A549 (cell line): ENCODE data around the gene LSG1. TPM values are rescaled to one million over a fixed set of nuclear protein-coding genes. Genes with fewer than 3 reads are reported as not detected.
"Not testable (repeated sequence)": the region's sequence is repeated elsewhere in the genome, so short reads cannot be mapped to it uniquely, and the experiment has no call there.

Source experiments
- ATAC-seq, 2 experiments: fragments of 200-7000 bp in 1 of 2; fragments of >200 bp in 1 of 2; cut with Nextera tagmentation in 1 of 2; cut with Tn5 transposase in 1 of 2; 3 replicates each; pipeline versions ENCODE4 v1.8.0 to v1.9.1; 2018 to 2020; ENCODE audit warnings: mild to moderate bottlenecking in 1 of 2, moderate library complexity in 1 of 2
- CTCF ChIA-PET: fragments of 300-600 bp; sonication (Branson Sonifier 250); formaldehyde crosslinking; extraction: SDS; loops from one replicate; lab custom pipeline; 2021; ENCODE audit warnings: antibody characterized with exemption, inconsistent platforms; lab: Yijun Ruan, JAX
- POLR2A ChIA-PET: fragments of 350-600 bp; formaldehyde crosslinking; extraction: SDS; loops from one replicate; lab custom pipeline; 2021; ENCODE audit warnings: antibody characterized with exemption, inconsistent platforms; lab: Yijun Ruan, JAX
- DNase-seq, 2 experiments: peaks; one replicate each; pipeline versions ENCODE4 v3.0.0 to v3.0.0-alpha.2; 2011 to 2016; ENCODE audit warnings: low read depth in 1 of 2, low spot score in 1 of 2
- FAIRE-seq: peaks from 2 replicates; lab custom pipeline; 2011; peaks lifted over from hg19 to GRCh38; lab: Jason Lieb, UNC
- H3K27ac ChIP-seq, 2 experiments: fragments of >200 bp; sonication (Bioruptor Twin); formaldehyde crosslinking; 3 replicates each; pipeline ENCODE4 v1.5.1; 2016 to 2017
- H3K4me1 ChIP-seq: fragments of >200 bp; sonication (Bioruptor Twin); formaldehyde crosslinking; 3 replicates; pipeline ENCODE4 v1.6.1; 2016
- H3K4me2 ChIP-seq: fragments of >200 bp; sonication (Bioruptor Twin); formaldehyde crosslinking; 3 replicates; pipeline ENCODE4 v1.6.1; 2016
- H3K4me3 ChIP-seq: fragments of >200 bp; sonication (Bioruptor Twin); formaldehyde crosslinking; 3 replicates; pipeline ENCODE4 v1.5.1; 2016
- H3K9me3 ChIP-seq: fragments of >200 bp; sonication (Bioruptor Twin); formaldehyde crosslinking; 3 replicates; pipeline ENCODE4 v1.6.1; 2016
- BCL3 ChIP-seq: fragments of >200 bp; sonication (Bioruptor Twin); formaldehyde crosslinking; IDR thresholded peaks from 3 replicates; pipeline ENCODE4 v1.6.1; 2016
- CBX2 ChIP-seq: fragments of 200-600 bp; sonication (generic); IDR thresholded peaks from 2 replicates; pipeline ENCODE4 v1.6.1; 2016; ENCODE audit warnings: low read depth, mild to moderate bottlenecking, borderline replicate concordance
- CBX8 ChIP-seq: fragments of 200-600 bp; sonication (generic); IDR thresholded peaks from 2 replicates; pipeline ENCODE4 v1.6.1; 2016
- CHD2 ChIP-seq: fragments of 150-350 bp; IDR thresholded peaks from 2 replicates; pipeline ENCODE4 v1.6.1; 2014; ENCODE audit warnings: low read length; ENCODE audit not compliant: partially characterized antibody
- EHF ChIP-seq: fragments of 250-450 bp; sonication (Bioruptor Pico); IDR thresholded peaks from 2 replicates; pipeline ENCODE4 v1.5.0; 2020; ENCODE audit warnings: mild to moderate bottlenecking
- EHMT2 ChIP-seq: fragments of 200-600 bp; sonication (generic); IDR thresholded peaks from 2 replicates; pipeline ENCODE4 v1.6.1; 2016; ENCODE audit warnings: antibody characterized with exemption, low read depth, mild to moderate bottlenecking, moderate library complexity
- ELK1 ChIP-seq: fragments of 150-350 bp; IDR thresholded peaks from 2 replicates; pipeline ENCODE4 v1.6.1; 2014; ENCODE audit warnings: low read depth, mild to moderate bottlenecking, low read length
- ESRRA ChIP-seq: fragments of 150-350 bp; IDR thresholded peaks from 2 replicates; pipeline ENCODE4 v1.6.1; 2014; ENCODE audit warnings: mild to moderate bottlenecking, low read length, borderline replicate concordance
- FOXS1 ChIP-seq: fragments of 250-450 bp; sonication (Bioruptor Pico); IDR thresholded peaks from 2 replicates; pipeline ENCODE4 v1.5.0; 2020; ENCODE audit warnings: mild to moderate bottlenecking, moderate library complexity
- JUN ChIP-seq, 2 experiments: fragments of >200 bp; sonication (Bioruptor Twin); formaldehyde crosslinking; IDR thresholded peaks; 2 replicates in 1 of 2; 3 replicates in 1 of 2; pipeline ENCODE4 v1.6.1; 2016 to 2017
- KDM1A ChIP-seq: fragments of 200-600 bp; sonication (generic); IDR thresholded peaks from 2 replicates; pipeline ENCODE4 v1.6.1; 2016; ENCODE audit warnings: low read depth, mild to moderate bottlenecking
- MAZ ChIP-seq: fragments of 150-350 bp; IDR thresholded peaks from 2 replicates; pipeline ENCODE4 v1.6.1; 2014; ENCODE audit warnings: antibody characterized with exemption, low read depth, low read length, borderline replicate concordance
- MYC ChIP-seq: IDR thresholded peaks from 2 replicates; pipeline ENCODE4 v1.6.1; 2012; ENCODE audit warnings: mild to moderate bottlenecking, inconsistent platforms, low read length, improper control_type of control experiment, borderline replicate concordance
- NPAS2 ChIP-seq: fragments of 250-450 bp; sonication (Bioruptor Pico); IDR thresholded peaks from 2 replicates; pipeline ENCODE4 v1.8.0; 2022; ENCODE audit warnings: mild to moderate bottlenecking, moderate library complexity, borderline replicate concordance
- NR3C1 ChIP-seq: fragments of >200 bp; sonication (Bioruptor Twin); formaldehyde crosslinking; IDR thresholded peaks from 3 replicates; pipeline ENCODE4 v1.6.1; 2017
- PHF8 ChIP-seq: fragments of 200-600 bp; sonication (generic); IDR thresholded peaks from 2 replicates; pipeline ENCODE4 v1.6.1; 2016; ENCODE audit warnings: low read depth, mild to moderate bottlenecking, antibody characterized with exemption, moderate library complexity, borderline replicate concordance
- RAD21 ChIP-seq, 2 experiments: fragments of >200 bp in 1 of 2; sonication (Bioruptor Twin) in 1 of 2; formaldehyde crosslinking in 1 of 2; IDR thresholded peaks in 1 of 2; conservative IDR thresholded peaks in 1 of 2; 2 replicates in 1 of 2; 3 replicates in 1 of 2; pipeline ENCODE4 v1.6.1; 2012 to 2018; ENCODE audit warnings: inconsistent platforms in 1 of 2
- RNF2 ChIP-seq: fragments of 200-600 bp; sonication (generic); IDR thresholded peaks from 2 replicates; pipeline ENCODE4 v1.6.1; 2016; ENCODE audit warnings: low read depth, mild to moderate bottlenecking, antibody characterized with exemption, moderate library complexity, borderline replicate concordance
- TP53 ChIP-seq: fragments of 250-450 bp; sonication (Bioruptor Pico); IDR thresholded peaks from 2 replicates; pipeline ENCODE4 v1.5.0; 2021; ENCODE audit warnings: mild to moderate bottlenecking, moderate library complexity
- ZFP36 ChIP-seq: fragments of 450-650 bp; IDR thresholded peaks from 2 replicates; pipeline ENCODE4 v1.6.1; 2014; ENCODE audit warnings: borderline replicate concordance; ENCODE audit not compliant: partially characterized antibody
- ZSCAN20 ChIP-seq: fragments of 250-450 bp; sonication (Bioruptor Pico); IDR thresholded peaks from 2 replicates; pipeline ENCODE4 v1.8.0; 2022; ENCODE audit warnings: mild to moderate bottlenecking, moderate library complexity
- WGBS: methylation state at CpG from one replicate; pipeline ENCODE4 v1.1.6; 2017; ENCODE audit errors: missing lambda C conversion rate; 5-methylcytosine and 5-hydroxymethylcytosine counted together
- polyA plus RNA-seq, 4 experiments: library from polyadenylated mRNA; depleted of rRNA in 3 of 4; stranded (reverse); fragments of >200 nt; fragmentation: RNase III in 1 of 4; extraction: RNeasy Plus Mini Kit Qiagen cat#74134 plus additional on column Dnase treatment in 1 of 4; gene quantifications; 2 replicates in 3 of 4; 3 replicates in 1 of 4; pipeline ENCODE4 v1.2.3, GENCODE V29; 2011 to 2017
- TF ChIP-seq, protein P1 (sequence below): fragments of >200 bp; sonication (Bioruptor Twin); formaldehyde crosslinking; IDR thresholded peaks from 3 replicates; pipeline ENCODE4 v1.5.1; 2016

The LSG1 gene
- polyA plus RNA-seq, 2 of the 4 experiments (the other 2 are of a cell fraction): 37.4 to 70.3 TPM

DNA sequence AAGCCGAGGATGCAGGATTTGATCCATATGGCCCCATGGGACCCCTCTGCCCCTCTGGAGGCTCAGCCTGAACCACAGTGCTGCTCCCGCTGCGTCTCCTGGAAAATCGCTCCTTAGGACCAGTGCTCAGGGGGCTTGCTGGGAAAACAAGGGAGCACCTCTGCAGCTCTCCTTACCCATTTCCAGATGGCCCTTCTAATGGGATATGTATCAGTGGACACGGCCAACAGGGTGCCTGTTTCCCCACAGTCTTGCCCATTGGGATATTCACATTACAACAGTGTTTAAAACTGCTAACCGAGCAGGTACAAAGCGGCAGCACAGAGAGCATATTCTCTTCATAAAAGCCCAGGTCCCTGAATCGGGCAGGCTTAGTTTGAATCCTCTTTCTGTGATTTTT, 65.8 kb downstream of the LSG1 start:
- no peak overlapping the region for H3K27ac ChIP-seq
- ChIA-PET CTCF (interaction anchor here (0.8 to 3.0 kb wide), 4 partner anchors 9 to 135 kb away, joined by 3 to 10 read pairs (median 4); no protein-coding TSS in a partner anchor), POLR2A (no interaction called here)
- FAIRE-seq (no peak), DNase-seq (no peak), ATAC-seq (no peak)
- H3K9me3 ChIP-seq: no peaks in the 10 kb centered on the region
- no peak overlapping the region for H3K4me3 ChIP-seq
- H3K4me2 ChIP-seq: no peak overlapping the region
- TF ChIP-seq MYC: no peak
- no peak for TF ChIP-seq ZFP36
- TF ChIP-seq EHF (CRISPR knock-in tag): no peak
- no peak for TF ChIP-seq JUN (IDR thresholded peaks at IDR 0.05)
- no peak for TF ChIP-seq ESRRA
- no peak for TF ChIP-seq CHD2
- no peak for TF ChIP-seq ELK1
- TF ChIP-seq KDM1A: no peak
- TF ChIP-seq RAD21 (conservative IDR thresholded peaks at IDR 0.05 in 1 of 2, IDR thresholded peaks at IDR 0.05 in 1 of 2): no peak
- no peak for TF ChIP-seq FOXS1 (CRISPR knock-in tag)
- no peak for TF ChIP-seq EHMT2
- no peak for TF ChIP-seq RNF2
- no peak for TF ChIP-seq ZSCAN20 (CRISPR knock-in tag)
- TF ChIP-seq NPAS2 (CRISPR knock-in tag): no peak
- TF ChIP-seq CBX8: no peak
- TF ChIP-seq TP53 (CRISPR knock-in tag): no peak
- no peak for TF ChIP-seq CBX2
- no peak for TF ChIP-seq BCL3
- TF ChIP-seq PHF8: no peak
- no peaks in the 10 kb centered on the region for H3K4me1 ChIP-seq
- WGBS: 79% methylated on average over 7 of the region's 8 CpGs

GRCh38 chr3:194605314-194605713, 66.7 kb downstream of the LSG1 start:
- H3K4me3 ChIP-seq, POLR2A ChIA-PET, H3K4me2 ChIP-seq, H3K4me1 ChIP-seq, H3K27ac ChIP-seq, ATAC-seq, H3K9me3 ChIP-seq, FAIRE-seq, DNase-seq: not testable (repeated sequence)
- 98% methylated on average over 7 of the region's 7 CpGs for WGBS
- CTCF ChIA-PET: interaction anchor here (0.8 to 3.0 kb wide), 6 partner anchors 8 to 134 kb away, joined by 3 to 10 read pairs (median 3); no protein-coding TSS in a partner anchor

GRCh38 chr3:194604837-194605236, 67.2 kb downstream of the LSG1 start:
- TF ChIP-seq NR3C1: no peak
- no peak for TF ChIP-seq MAZ
- TF ChIP-seq FOXS1 (CRISPR knock-in tag): no peak
- peak in 1 of 2 experiments; percentile 29; a peak in 1 of 5 replicates for TF ChIP-seq RAD21 (conservative IDR thresholded peaks at IDR 0.05 in 1 of 2, IDR thresholded peaks at IDR 0.05 in 1 of 2)
- TF ChIP-seq, protein P1, sequence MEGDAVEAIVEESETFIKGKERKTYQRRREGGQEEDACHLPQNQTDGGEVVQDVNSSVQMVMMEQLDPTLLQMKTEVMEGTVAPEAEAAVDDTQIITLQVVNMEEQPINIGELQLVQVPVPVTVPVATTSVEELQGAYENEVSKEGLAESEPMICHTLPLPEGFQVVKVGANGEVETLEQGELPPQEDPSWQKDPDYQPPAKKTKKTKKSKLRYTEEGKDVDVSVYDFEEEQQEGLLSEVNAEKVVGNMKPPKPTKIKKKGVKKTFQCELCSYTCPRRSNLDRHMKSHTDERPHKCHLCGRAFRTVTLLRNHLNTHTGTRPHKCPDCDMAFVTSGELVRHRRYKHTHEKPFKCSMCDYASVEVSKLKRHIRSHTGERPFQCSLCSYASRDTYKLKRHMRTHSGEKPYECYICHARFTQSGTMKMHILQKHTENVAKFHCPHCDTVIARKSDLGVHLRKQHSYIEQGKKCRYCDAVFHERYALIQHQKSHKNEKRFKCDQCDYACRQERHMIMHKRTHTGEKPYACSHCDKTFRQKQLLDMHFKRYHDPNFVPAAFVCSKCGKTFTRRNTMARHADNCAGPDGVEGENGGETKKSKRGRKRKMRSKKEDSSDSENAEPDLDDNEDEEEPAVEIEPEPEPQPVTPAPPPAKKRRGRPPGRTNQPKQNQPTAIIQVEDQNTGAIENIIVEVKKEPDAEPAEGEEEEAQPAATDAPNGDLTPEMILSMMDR: peak; percentile 24; the same call in 2 of the 3 replicates
- TF ChIP-seq, all 56 proteins: peak for 2
- no peaks in the 10 kb centered on the region for H3K9me3 ChIP-seq
- POLR2A ChIA-PET: no interaction called here
- H3K4me1 ChIP-seq: peaks cover 11% of the 10 kb centered on the region; the same call in 2 of the 3 replicates
- ATAC-seq (peak; percentile 51 to 65; a peak in 4 of 6 replicates), DNase-seq (no peak), FAIRE-seq (no peak)
- 85% methylated on average over 2 of the region's 2 CpGs for WGBS
- no peak overlapping the region for H3K4me2 ChIP-seq
- CTCF ChIA-PET: interaction anchor here (1.3 to 3.0 kb wide), 5 partner anchors 8 to 133 kb away, joined by 3 to 10 read pairs (median 3); no protein-coding TSS in a partner anchor
- H3K27ac ChIP-seq: no peak overlapping the region
- no peak overlapping the region for H3K4me3 ChIP-seq
